GM19193 (cell line): ENCODE measurements around the gene DOCK11.

Experiments
- POLR2A ChIP-seq: IDR thresholded peaks from 4 replicates; pipeline ENCODE4 v1.6.1; 2011; ENCODE audit not compliant: insufficient read depth, insufficient read length; ENCODE audit errors: extremely low read depth

DOCK11 gene

GRCh38 chrX:118675326-118675965 is 179.8 kb downstream of the DOCK11 start:
- TF ChIP-seq POLR2A = no peak

GRCh38 chrX:118675966-118676349 is 180.3 kb downstream of the DOCK11 start:
- TF ChIP-seq POLR2A = no peak

- TF ChIP-seq POLR2A = no peak
Observed at GRCh38 chrX:118677318-118677717, 181.7 kb downstream of the DOCK11 start.

- TF ChIP-seq POLR2A = no peak
Observed at GRCh38 chrX:118679290-118679689, 183.7 kb downstream of the DOCK11 start.

GRCh38 chrX:118682258-118683014 is 186.8 kb downstream of the DOCK11 start:
- TF ChIP-seq POLR2A = no peak

- no peak for TF ChIP-seq POLR2A
Observed at GRCh38 chrX:118685393-118685792, 189.8 kb downstream of the DOCK11 start.

GRCh38 chrX:118688935-118689334 is 193.3 kb downstream of the DOCK11 start:
- TF ChIP-seq POLR2A = no peak

- no peak for TF ChIP-seq POLR2A
Observed at GRCh38 chrX:118693843-118694242, 198.2 kb downstream of the DOCK11 start.

GRCh38 chrX:118694638-118695037 is 199.0 kb downstream of the DOCK11 start:
- TF ChIP-seq POLR2A = no peak

GRCh38 chrX:118698516-118699170 is 203.0 kb downstream of the DOCK11 start:
- no peak for TF ChIP-seq POLR2A

- no peak for TF ChIP-seq POLR2A
Observed at GRCh38 chrX:118702741-118703140, 207.1 kb downstream of the DOCK11 start.

- no peak for TF ChIP-seq POLR2A
Observed at GRCh38 chrX:118706681-118707080, 211.1 kb downstream of the DOCK11 start.

- no peak for TF ChIP-seq POLR2A
Observed at GRCh38 chrX:118714521-118714920, 218.9 kb downstream of the DOCK11 start.

GRCh38 chrX:118717678-118718391 is 222.2 kb downstream of the DOCK11 start:
- TF ChIP-seq POLR2A = no peak

- TF ChIP-seq POLR2A = no peak
Observed at GRCh38 chrX:118718737-118719136, 223.1 kb downstream of the DOCK11 start.
